Pancreas (tissue), 10 donors: ENCODE results near the gene PLCG2. TPM values are rescaled to one million over a fixed set of nuclear protein-coding genes. Genes with fewer than 3 reads are reported as not detected.

Experiments used
- ATAC-seq, 4 donors: fragments of 200-7000 bp; cut with Tn5 transposase; one replicate each; pipeline versions ENCODE4 v1.8.0 to v1.9.1; 2020; ENCODE audit warnings: mild to moderate bottlenecking in 4 of 4, moderate library complexity in 4 of 4
- DNase-seq, 6 donors: peaks; one replicate each; pipeline ENCODE4 v3.0.0-alpha.2; 2020
- FAIRE-seq: peaks from 2 replicates; lab custom pipeline; 2012; peaks lifted over from hg19 to GRCh38; lab: Jason Lieb, UNC
- H3K27ac ChIP-seq, 4 donors: fragments of 200-600 bp; sonication (generic); 1 replicate in 3 of 4; 2 replicates in 1 of 4; pipeline versions ENCODE4 v1.5.0 to v1.8.0; 2020
- H3K27me3 ChIP-seq, 4 donors: fragments of 200-600 bp; one replicate each; pipeline ENCODE4 v1.8.0; 2021
- H3K36me3 ChIP-seq, 3 donors: fragments of 200-600 bp; sonication (generic) in 1 of 3; one replicate each; pipeline versions ENCODE4 v1.5.0 to v1.8.0; 2020 to 2021
- H3K4me1 ChIP-seq, 3 donors: fragments of 200-600 bp; one replicate each; pipeline ENCODE4 v1.8.0; 2021
- H3K4me3 ChIP-seq, 4 donors: fragments of 200-600 bp; sonication (generic) in 2 of 4; one replicate each; pipeline versions ENCODE4 v1.5.0 to v1.8.0; 2020 to 2021
- H3K9me3 ChIP-seq, 4 donors: fragments of 200-600 bp; one replicate each; pipeline ENCODE4 v1.8.0; 2021
- CTCF ChIP-seq, 4 donors: fragments of 200-600 bp; sonication (generic) in 3 of 4; IDR thresholded peaks; one replicate each; pipeline versions ENCODE4 v1.5.0 to v1.8.0; 2021; ENCODE audit warnings: antibody characterized with exemption in 4 of 4
- WGBS, 2 donors: extraction: QIAGEN DNeasy Blood & Tissue Kit; methylation state at CpG; one replicate each; pipeline ENCODE4 v1.1.7; 2013; 5-methylcytosine and 5-hydroxymethylcytosine counted together
- intact Hi-C, 3 donors: fragments of 100-400 bp; cut with DNase I; formaldehyde crosslinking; loops; one replicate each; pipeline versions ENCODE4 v1.11.1 to v1.14.2; 2022
- polyA plus RNA-seq, 2 donors: library from polyadenylated mRNA; stranded (reverse); fragments of 200-250 nt; gene quantifications; one replicate each; pipeline ENCODE4 v1.2.3, GENCODE V29; 2013
- total RNA-seq, 6 donors: library from RNA; stranded (reverse); fragmentation: NEBNext Ultra II Directional in 4 of 6; extraction: Animal tissue kit (Norgen Biotek cat#: 25700) in 4 of 6; gene quantifications; one replicate each; pipeline versions ENCODE4 v1.2.1 to v1.2.4, GENCODE V29; 2021 to 2023
- donor health status: healthy with polysubstance abuse.
- donor health status: DM: no; HTN: no; CAD: no; lungs with moderate emphysema.
- donor health status: DM: no; HTN: no; CAD: no.
- donor health status: control.
- donor health status: control.
- donor health status: Bipolar disorder and iron deficiency.
- donor health status: DM: yes; HTN: yes; CAD: no.
- donor health status: DM: no; HTN: no; CAD: no.
- donor health status: DM: no; HTN: no; CAD: no.
- donor health status: DM: yes; HTN: yes; CAD: no.

The PLCG2 gene
- total and polyA plus RNA-seq, 8 donors = 3.7 to 23.6 (median 8.0) TPM

DNA sequence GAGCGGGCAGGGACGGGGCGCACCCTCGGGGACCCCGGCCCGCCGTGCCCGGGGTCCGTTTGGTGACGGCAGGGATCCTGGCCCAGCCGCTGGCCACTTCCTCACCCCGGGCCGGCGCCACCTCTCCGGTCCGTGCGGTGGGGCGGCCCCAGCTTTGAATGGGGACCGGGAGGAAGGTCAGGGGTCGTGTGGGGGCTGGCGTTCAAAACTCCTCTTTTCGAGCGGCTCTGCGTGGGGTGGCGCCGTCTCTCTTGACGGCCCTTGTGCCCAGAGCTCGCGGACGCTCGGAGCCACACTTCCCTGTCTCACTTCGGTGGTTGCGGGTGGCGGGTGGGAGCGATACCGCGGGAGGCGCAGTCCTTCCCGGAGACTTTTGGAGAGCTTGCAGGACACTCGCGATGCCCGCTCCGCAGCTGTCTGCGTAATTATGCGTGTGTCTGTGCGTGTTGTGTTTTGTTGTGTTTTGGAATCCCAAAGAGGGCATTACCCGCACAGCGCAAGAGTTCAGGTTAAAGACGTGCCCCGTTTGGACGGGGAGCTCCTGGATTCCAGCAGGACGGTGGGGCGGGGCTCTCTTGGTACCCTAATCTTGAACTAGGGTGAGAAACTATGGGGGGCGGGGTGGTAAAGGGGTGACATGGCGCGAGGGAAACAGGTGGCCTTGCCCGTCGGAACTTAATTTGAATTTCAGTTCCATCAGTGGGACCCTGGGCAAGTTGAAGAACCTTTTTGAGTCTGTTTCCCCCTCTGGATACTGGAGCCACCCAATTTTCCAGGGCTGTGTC lies 637 bp downstream of the PLCG2 start:
- H3K36me3 ChIP-seq = no peaks in the 10 kb centered on the region
- peaks cover 0 to 7% (median 0%) of the 10 kb centered on the region in 3 donors for H3K4me1 ChIP-seq
- DNase-seq = peak in 3 of 6 donors; percentile 26 to 67 (median 40)
- TF ChIP-seq CTCF (IDR thresholded peaks at IDR 0.05) = no peak
- peak overlapping the region in 3 of 4 donors; percentile 18 to 53 (median 52) for H3K27ac ChIP-seq
- intact Hi-C loops = no loop called here
- peak; percentile 40 to 48 (median 45) for ATAC-seq
- no peaks in the 10 kb centered on the region for H3K9me3 ChIP-seq
- H3K4me3 ChIP-seq = peak overlapping the region; percentile 35 to 67 (median 55)
- 4 to 7% methylated on average over 56 to 58 of the region's 58 CpGs for WGBS, 2 donors
- H3K27me3 ChIP-seq = peaks cover 0 to 6% (median 0%) of the 10 kb centered on the region in 4 donors
- FAIRE-seq = no peak

- peak overlapping the region in 1 of 4 donors; percentile 67 for H3K4me3 ChIP-seq
- no peak overlapping the region for H3K27ac ChIP-seq
Observed at GRCh38 chr16:81780350-81780749, 1.3 kb downstream of the PLCG2 start.

GRCh38 chr16:81782236-81782635 lies 3.1 kb downstream of the PLCG2 start:
- no peak for TF ChIP-seq CTCF (IDR thresholded peaks at IDR 0.05)
- FAIRE-seq = no peak

More at GRCh38 chr16:81780350-81780749, 1.3 kb downstream of the PLCG2 start:
- intact Hi-C loops = no loop called here
- DNase-seq (no peak), ATAC-seq (no peak), FAIRE-seq (no peak)
- Histone ChIP-seq H3K9me3 (no peaks in the 10 kb centered on the region), H3K27me3 (peaks cover 0 to 6% (median 0%) of the 10 kb centered on the region in 4 donors), H3K36me3 (no peaks in the 10 kb centered on the region), H3K4me1 (peaks cover 0 to 7% (median 0%) of the 10 kb centered on the region in 3 donors)
- no peak for TF ChIP-seq CTCF (IDR thresholded peaks at IDR 0.05)
- WGBS, 2 donors = 49 to 56% methylated on average over 8 of the region's 8 CpGs

GRCh38 chr16:81784072-81784795 lies 5.1 kb downstream of the PLCG2 start:
- 21% methylated on average over 3 of the region's 3 CpGs for WGBS, 2 donors

More at GRCh38 chr16:81782236-81782635, 3.1 kb downstream of the PLCG2 start:
- no peaks in the 10 kb centered on the region for H3K9me3 ChIP-seq
- H3K4me1 ChIP-seq = peaks cover 0 to 12% (median 0%) of the 10 kb centered on the region in 3 donors
- ATAC-seq = no peak
- H3K36me3 ChIP-seq = no peaks in the 10 kb centered on the region
- WGBS, 2 donors = 86 to 91% methylated on average over 3 of the region's 3 CpGs
- no peak overlapping the region for H3K4me3 ChIP-seq
- H3K27ac ChIP-seq = no peak overlapping the region
- no peak for DNase-seq
- H3K27me3 ChIP-seq = peaks cover 0 to 6% (median 0%) of the 10 kb centered on the region in 4 donors
- intact Hi-C loops = no loop called here

More at GRCh38 chr16:81784072-81784795, 5.1 kb downstream of the PLCG2 start:
- ATAC-seq = no peak
- no peaks in the 10 kb centered on the region for H3K9me3 ChIP-seq
- H3K4me1 ChIP-seq = peaks cover 0 to 12% (median 0%) of the 10 kb centered on the region in 3 donors
- no peak for DNase-seq
- intact Hi-C loops = no loop called here
- no peak overlapping the region for H3K4me3 ChIP-seq
- no peaks in the 10 kb centered on the region for H3K27me3 ChIP-seq
- FAIRE-seq = no peak
- H3K27ac ChIP-seq = no peak overlapping the region
- TF ChIP-seq CTCF (IDR thresholded peaks at IDR 0.05) = no peak
- no peaks in the 10 kb centered on the region for H3K36me3 ChIP-seq
